Keratinocyte (primary cell): ENCODE data around the gene KCTD21.

ENCODE experiments used
- CTCF ChIP-seq, 3 experiments: IDR thresholded peaks in 1 of 3; conservative IDR thresholded peaks in 1 of 3; optimal IDR thresholded peaks in 1 of 3; 2 replicates in 2 of 3; 3 replicates in 1 of 3; pipeline versions ENCODE3 to v1.5.1; 2011; ENCODE audit warnings: low read length in 3 of 3, mild to moderate bottlenecking in 3 of 3, moderate library complexity in 2 of 3, control low read depth in 1 of 3, inconsistent platforms in 1 of 3; ENCODE audit not compliant: insufficient read depth in 2 of 3; ENCODE audit errors: extremely low read depth in 1 of 3
- EZH2 ChIP-seq: IDR thresholded peaks from one replicate; pipeline ENCODE4 v1.6.1; 2012; ENCODE audit warnings: inconsistent platforms, mild to moderate bottlenecking, low read length, moderate library complexity

- TF ChIP-seq CTCF (optimal IDR thresholded peaks at IDR 0.05 in 1 of 3, IDR thresholded peaks at IDR 0.05 in 1 of 3, conservative IDR thresholded peaks at IDR 0.05 in 1 of 3; ENCODE audit: extremely low read depth in 1 of 3, insufficient read depth in 2 of 3, low read length in 3 of 3) = no peak
- no peak for TF ChIP-seq EZH2
Observed at GRCh38 chr11:78201096-78201818, 12.8 kb upstream of the KCTD21 start.
